Epithelial cell of proximal tubule (primary cell): Measurements from ENCODE around the gene CKAP5. TPM values are rescaled to one million over a fixed set of nuclear protein-coding genes. Genes with fewer than 3 reads are reported as not detected.

ENCODE experiments used
- DNase-seq: peaks from one replicate; pipeline ENCODE4 v3.0.0-alpha.2; 2011; ENCODE audit warnings: low read depth
- H3K4me3 ChIP-seq: 2 replicates; pipeline ENCODE4 v1.5.1; 2011; ENCODE audit warnings: low read depth, mild to moderate bottlenecking, low read length
- CTCF ChIP-seq: conservative IDR thresholded peaks from 2 replicates; pipeline ENCODE4 v1.5.1; 2012; ENCODE audit warnings: low read depth, mild to moderate bottlenecking, low read length
- total RNA-seq: library from RNA; depleted of rRNA; stranded (reverse); fragments of >200 nt; gene quantifications from 2 replicates; pipeline ENCODE4 v1.2.3, GENCODE V29; 2015

The CKAP5 gene
- total RNA-seq, 1 donor from 2014 or later = 101 TPM

GRCh38 chr11:46840116-46840515 is 6.0 kb downstream of the CKAP5 start:
- H3K4me3 ChIP-seq = no peak overlapping the region
- no peak for TF ChIP-seq CTCF
- no peak for DNase-seq

- no peak overlapping the region for H3K4me3 ChIP-seq
- DNase-seq = no peak
- no peak for TF ChIP-seq CTCF
Measured at GRCh38 chr11:46838501-46838900, 7.6 kb downstream of the CKAP5 start.

GRCh38 chr11:46837860-46838259 is 8.2 kb downstream of the CKAP5 start:
- H3K4me3 ChIP-seq = no peak overlapping the region
- DNase-seq = no peak
- TF ChIP-seq CTCF = no peak

- TF ChIP-seq CTCF = no peak
- H3K4me3 ChIP-seq = no peak overlapping the region
- no peak for DNase-seq
Measured at GRCh38 chr11:46836870-46837269, 9.2 kb downstream of the CKAP5 start.

- DNase-seq = no peak
- no peak overlapping the region for H3K4me3 ChIP-seq
- no peak for TF ChIP-seq CTCF
Measured at GRCh38 chr11:46836431-46836830, 9.6 kb downstream of the CKAP5 start.

GRCh38 chr11:46835897-46836296 is 10.2 kb downstream of the CKAP5 start:
- no peak for TF ChIP-seq CTCF
- H3K4me3 ChIP-seq = no peak overlapping the region
- no peak for DNase-seq

GRCh38 chr11:46834821-46835220 is 11.3 kb downstream of the CKAP5 start:
- TF ChIP-seq CTCF = no peak
- no peak for DNase-seq
- no peak overlapping the region for H3K4me3 ChIP-seq
